Measurements from ENCODE around the gene AP3B1.

The AP3B1 gene

GRCh38 chr5:77984587-77984986 is 309.9 kb downstream of the AP3B1 start:
- no peak overlapping the region for H3K4me3 ChIP-seq (replicated peaks; ENCODE audit: insufficient read depth, low read length)
- TF ChIP-seq GABPA (IDR thresholded peaks at IDR 0.05; ENCODE audit: low read depth) (no peak), POLR2AphosphoS5 (IDR thresholded peaks at IDR 0.05; ENCODE audit: low read depth) (no peak), CTCF (IDR thresholded peaks at IDR 0.05; ENCODE audit: insufficient read depth, low read length) (no peak), REST (IDR thresholded peaks at IDR 0.05; ENCODE audit: insufficient replicate concordance, low read depth) (no peak), SPI1 (IDR thresholded peaks at IDR 0.05; ENCODE audit: borderline replicate concordance, low read depth) (no peak)
- DNase-seq (ENCODE audit: low read depth in 1 of 2, low spot score in 1 of 2), result no peak
- no peak overlapping the region for H3K27ac ChIP-seq (replicated peaks)
- H3K27me3 ChIP-seq (ENCODE audit: insufficient read depth, poor library complexity, severe bottlenecking), result no peaks in the 10 kb centered on the region

GRCh38 chr5:77983482-77984199 is 310.9 kb downstream of the AP3B1 start:
- no peak for DNase-seq (ENCODE audit: low read depth in 1 of 2, low spot score in 1 of 2)
- H3K4me3 ChIP-seq (replicated peaks; ENCODE audit: insufficient read depth, low read length), result no peak overlapping the region
- H3K27me3 ChIP-seq (ENCODE audit: insufficient read depth, poor library complexity, severe bottlenecking), result no peaks in the 10 kb centered on the region
- H3K27ac ChIP-seq (replicated peaks), result no peak overlapping the region
- TF ChIP-seq REST (IDR thresholded peaks at IDR 0.05; ENCODE audit: insufficient replicate concordance, low read depth) (no peak), POLR2AphosphoS5 (IDR thresholded peaks at IDR 0.05; ENCODE audit: low read depth) (no peak), CTCF (IDR thresholded peaks at IDR 0.05; ENCODE audit: insufficient read depth, low read length) (no peak), GABPA (IDR thresholded peaks at IDR 0.05; ENCODE audit: low read depth) (no peak), SPI1 (IDR thresholded peaks at IDR 0.05; ENCODE audit: borderline replicate concordance, low read depth) (no peak)

GRCh38 chr5:77981820-77982219 is 312.7 kb downstream of the AP3B1 start:
- TF ChIP-seq SPI1 (IDR thresholded peaks at IDR 0.05; ENCODE audit: borderline replicate concordance, low read depth) (no peak), POLR2AphosphoS5 (IDR thresholded peaks at IDR 0.05; ENCODE audit: low read depth) (no peak), REST (IDR thresholded peaks at IDR 0.05; ENCODE audit: insufficient replicate concordance, low read depth) (no peak), GABPA (IDR thresholded peaks at IDR 0.05; ENCODE audit: low read depth) (no peak), CTCF (IDR thresholded peaks at IDR 0.05; ENCODE audit: insufficient read depth, low read length) (no peak)
- no peak overlapping the region for H3K4me3 ChIP-seq (replicated peaks; ENCODE audit: insufficient read depth, low read length)
- no peak for DNase-seq (ENCODE audit: low read depth in 1 of 2, low spot score in 1 of 2)
- no peaks in the 10 kb centered on the region for H3K27me3 ChIP-seq (ENCODE audit: insufficient read depth, poor library complexity, severe bottlenecking)
- H3K27ac ChIP-seq (replicated peaks), result no peak overlapping the region
